Astrocyte of the cerebellum (primary cell): ENCODE measurements around the gene WHAMM.

Experiments
- DNase-seq: peaks from one replicate; pipeline ENCODE4 v3.0.0-alpha.2; 2011; ENCODE audit warnings: low read depth
- H3K4me3 ChIP-seq: 2 replicates; pipeline ENCODE4 v1.5.1; 2011; ENCODE audit warnings: mild to moderate bottlenecking, low read depth, low read length, moderate library complexity
- CTCF ChIP-seq: IDR thresholded peaks from 2 replicates; pipeline ENCODE4 v1.5.1; 2012; ENCODE audit warnings: low read length, low read depth, moderate library complexity, mild to moderate bottlenecking; ENCODE audit errors: missing control alignments
- in situ Hi-C: cut with HindIII; loops from 2 replicates; pipeline ENCODE4 v1.10.0; 2017; ENCODE audit warnings: low sequenced_read_pairs

WHAMM gene

GRCh38 chr15:82799183-82799841, 10.1 kb upstream of the WHAMM start:
- in situ Hi-C loops = no loop called here
- TF ChIP-seq CTCF = no peak
- DNase-seq = no peak
- no peak overlapping the region for H3K4me3 ChIP-seq

GRCh38 chr15:82802497-82802896, 6.9 kb upstream of the WHAMM start:
- TF ChIP-seq CTCF = no peak
- in situ Hi-C loops = no loop called here
- no peak overlapping the region for H3K4me3 ChIP-seq
- DNase-seq = no peak

GRCh38 chr15:82803793-82804574, 5.4 kb upstream of the WHAMM start:
- no peak overlapping the region for H3K4me3 ChIP-seq
- in situ Hi-C loops = no loop called here
- no peak for DNase-seq
- TF ChIP-seq CTCF = no peak

- TF ChIP-seq CTCF = no peak
- in situ Hi-C loops = no loop called here
- DNase-seq = no peak
- no peak overlapping the region for H3K4me3 ChIP-seq
These were observed 4.9 kb upstream of the WHAMM start for GRCh38 chr15:82804575-82804949.

- H3K4me3 ChIP-seq = no peak within 1 kb of the TSS
- no peak for TF ChIP-seq CTCF
- DNase-seq = no peak
- in situ Hi-C loops = no loop called here
These were observed 3.4 kb upstream of the WHAMM start, which contains the start of gene FSD2 for GRCh38 chr15:82805994-82806406. Gene FSD2, minus strand, starts transcription at chr15:82806069. Its CDS starts 18,679 bp downstream, at chr15:82787390.

- no peak for TF ChIP-seq CTCF
- no peak overlapping the region for H3K4me3 ChIP-seq
- no peak for DNase-seq
- in situ Hi-C loops = no loop called here
These were observed 1.4 kb upstream of the WHAMM start for GRCh38 chr15:82807920-82808633.
